MV-4-11 (cell line): Measurements from ENCODE around the gene RGP1.
A peak's percentile ranks its signal among the peaks of the same experiment; 100 is the strongest.

Experiments used
- DNase-seq: peaks from one replicate; lab custom pipeline; 2025; lab: John Stamatoyannopoulos, UW

Gene RGP1

DNA sequence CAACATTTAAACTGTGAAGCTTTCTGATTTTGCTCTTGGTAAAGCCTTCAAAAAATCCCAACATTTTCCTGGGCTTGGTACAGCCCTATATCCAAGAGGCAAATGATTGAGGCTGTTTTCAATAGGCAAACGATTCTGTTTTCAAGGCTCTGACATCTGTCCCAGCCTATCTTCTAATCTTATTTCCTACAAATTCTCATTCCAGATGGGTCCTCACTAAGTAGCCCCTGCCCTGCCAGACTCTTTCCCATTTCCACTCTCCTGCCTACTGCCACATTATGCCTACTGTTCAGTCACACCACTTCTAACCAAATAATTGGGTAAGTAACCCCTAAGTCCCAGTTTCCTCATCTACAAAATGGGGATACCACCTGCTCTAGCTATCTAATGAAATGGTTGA is 3.5 kb upstream of the RGP1 start:
- no peak for DNase-seq

DNA sequence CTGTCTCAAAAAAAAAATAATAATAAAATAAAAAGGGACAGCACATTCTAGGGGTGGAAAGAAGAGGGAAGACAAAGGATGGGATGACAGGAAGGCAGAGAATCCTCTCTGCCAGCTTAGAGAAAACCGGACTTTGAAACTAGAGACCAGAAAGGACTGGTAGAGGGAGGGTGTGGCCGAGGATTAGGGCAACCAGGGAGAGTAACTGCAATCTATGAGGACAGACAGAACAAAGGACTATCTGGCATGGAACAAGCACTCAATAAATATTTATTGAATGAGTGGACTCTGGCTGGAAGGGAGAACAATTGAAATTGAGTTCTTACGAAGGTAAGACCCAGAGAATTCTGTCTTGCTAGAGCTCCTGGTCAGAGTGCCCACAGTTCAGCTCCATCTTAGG is 2.5 kb upstream of the RGP1 start:
- DNase-seq, result no peak

DNA sequence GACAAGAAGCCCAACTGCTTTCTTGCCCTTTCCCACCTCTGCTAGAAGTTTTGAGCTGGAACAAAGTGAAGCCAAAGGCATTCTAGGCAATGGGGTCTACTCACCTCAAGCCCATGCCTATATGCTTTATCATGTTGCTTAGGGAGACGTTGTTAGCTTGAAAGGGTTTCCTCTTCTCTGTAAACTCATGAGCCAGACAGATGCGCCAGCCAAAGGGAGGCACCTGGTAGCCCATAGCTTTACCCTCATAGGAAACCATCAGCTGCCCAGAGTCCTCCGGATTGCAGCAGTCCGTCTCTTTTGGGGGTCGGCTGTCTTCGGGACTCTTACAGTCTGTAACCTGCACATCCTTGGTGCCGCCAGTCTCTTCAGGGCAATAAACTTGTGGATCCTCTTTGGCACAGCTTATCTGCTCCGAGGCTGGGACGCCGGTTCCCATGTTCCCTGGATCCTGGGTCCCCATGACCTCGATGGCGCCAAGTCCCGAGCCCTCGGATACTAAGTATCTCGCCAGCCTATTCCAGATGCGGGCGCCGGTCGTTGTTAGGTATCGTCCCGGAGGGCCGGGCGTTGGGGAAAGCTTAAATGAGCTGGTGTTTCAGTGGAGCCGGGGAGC is 737 bp upstream of the RGP1 start:
- no peak for DNase-seq

DNA sequence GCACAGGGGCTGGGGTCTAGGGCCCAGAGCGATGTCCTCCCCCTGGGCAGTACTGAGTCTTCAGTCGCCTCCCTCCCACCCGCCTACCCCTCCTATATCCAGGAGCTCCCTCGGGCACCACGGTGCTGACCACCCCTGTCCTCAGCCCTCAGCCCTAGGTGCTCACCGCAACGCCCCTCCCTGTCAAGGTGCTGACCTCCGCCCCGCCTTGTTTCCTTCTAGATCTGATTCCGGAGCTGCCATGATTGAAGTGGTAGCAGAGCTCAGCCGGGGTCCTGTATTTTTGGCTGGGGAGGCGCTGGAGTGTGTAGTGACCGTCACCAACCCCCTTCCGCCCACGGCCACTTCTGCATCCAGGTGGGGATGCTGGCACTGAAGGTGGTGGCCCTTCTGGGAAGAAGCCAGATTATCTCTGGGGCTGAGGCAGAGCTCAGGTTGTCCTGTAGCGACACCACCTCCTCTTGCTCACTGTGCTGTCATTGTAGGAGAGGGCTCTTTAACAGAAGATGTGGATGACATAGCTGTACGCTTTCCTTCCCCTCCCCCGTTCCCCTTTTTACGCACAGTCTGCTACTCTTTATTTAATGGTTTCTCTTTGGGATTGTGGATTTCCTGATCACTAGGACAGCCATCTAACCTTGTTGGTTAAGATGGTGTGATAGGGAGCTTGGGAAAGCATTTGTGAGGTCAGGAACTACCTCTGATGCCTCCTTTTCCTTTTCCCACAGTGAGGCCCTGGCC is 598 bp downstream of the RGP1 start:
- no peak for DNase-seq

DNA sequence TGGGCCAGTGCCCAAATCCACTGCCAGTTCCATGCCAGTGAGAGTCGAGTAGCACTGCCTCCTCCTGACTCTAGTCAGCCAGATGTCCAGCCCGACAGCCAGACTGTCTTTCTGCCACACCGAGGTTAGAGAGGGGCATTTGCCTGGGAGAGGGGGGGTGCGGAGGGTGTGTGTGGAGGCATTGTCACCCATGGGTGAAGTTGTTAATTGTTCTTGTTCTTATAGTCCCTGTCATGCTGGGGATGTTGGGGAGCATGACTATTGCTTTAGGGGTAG is 1.1 kb downstream of the RGP1 start:
- DNase-seq, result no peak

DNA sequence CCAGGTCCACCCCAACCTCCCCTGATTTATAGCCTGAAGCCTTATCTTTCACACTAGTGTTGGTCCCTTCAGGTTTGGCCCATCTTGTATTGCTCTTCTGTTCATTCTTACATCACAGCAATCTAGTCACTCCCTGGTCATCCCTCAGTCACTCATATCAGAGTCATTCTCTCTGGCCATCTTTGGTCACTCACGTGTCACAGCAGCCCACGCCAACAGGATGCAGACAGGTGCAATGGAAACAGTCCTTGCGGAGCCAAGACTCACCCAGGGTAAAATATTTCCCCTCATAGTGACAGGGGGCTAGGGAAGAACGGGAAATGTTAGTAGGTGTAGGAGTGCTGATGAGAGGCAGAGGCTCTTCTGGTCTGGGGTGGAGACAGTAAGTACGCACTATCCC is 4.4 kb downstream of the RGP1 start:
- no peak for DNase-seq

DNA sequence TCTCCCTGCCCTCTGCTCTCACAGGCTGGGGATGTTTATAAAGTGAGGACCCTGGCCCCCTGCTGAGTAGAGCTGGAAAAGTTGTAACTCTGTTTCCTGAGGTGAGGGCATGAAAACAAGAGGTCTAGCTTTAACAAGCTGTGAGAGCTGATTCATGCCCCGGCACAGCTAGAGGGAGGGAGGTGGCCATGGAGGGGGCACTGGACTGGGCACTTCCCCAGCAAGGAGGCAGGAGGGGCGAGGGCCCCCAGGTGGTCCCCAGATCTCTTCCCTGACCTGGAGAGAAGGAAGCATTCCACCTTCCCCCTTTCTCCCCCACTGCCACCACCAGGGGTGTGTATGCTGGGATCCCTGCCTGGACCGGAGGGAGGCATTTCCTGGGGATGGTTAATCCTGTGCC is 5.2 kb downstream of the RGP1 start, which contains the start of gene MSMP:
Gene MSMP, minus strand, starts transcription at position 13 of the 400 bp plus-strand sequence. CDS start 147 bp downstream, outside the sequence.
- no peak for DNase-seq

DNA sequence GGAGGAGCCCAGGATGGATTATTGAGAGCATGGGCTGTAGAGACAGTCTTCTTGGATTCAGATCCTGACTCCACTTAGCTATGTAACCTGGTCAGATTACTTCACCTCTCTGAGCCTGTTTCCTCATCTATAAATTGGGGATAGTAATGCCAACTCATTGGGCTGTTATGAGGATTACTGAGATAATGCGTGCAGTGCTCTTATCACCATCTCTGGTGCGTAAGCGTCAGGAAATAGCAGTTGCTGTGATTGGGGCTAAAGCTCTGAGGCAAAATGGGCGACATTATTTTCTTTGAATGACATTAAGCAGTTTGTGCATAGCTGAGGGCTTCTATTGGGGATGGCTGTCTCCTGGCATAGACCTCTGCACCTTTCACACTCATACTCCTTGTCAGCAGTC is 6.0 kb downstream of the RGP1 start:
- no peak for DNase-seq

DNA sequence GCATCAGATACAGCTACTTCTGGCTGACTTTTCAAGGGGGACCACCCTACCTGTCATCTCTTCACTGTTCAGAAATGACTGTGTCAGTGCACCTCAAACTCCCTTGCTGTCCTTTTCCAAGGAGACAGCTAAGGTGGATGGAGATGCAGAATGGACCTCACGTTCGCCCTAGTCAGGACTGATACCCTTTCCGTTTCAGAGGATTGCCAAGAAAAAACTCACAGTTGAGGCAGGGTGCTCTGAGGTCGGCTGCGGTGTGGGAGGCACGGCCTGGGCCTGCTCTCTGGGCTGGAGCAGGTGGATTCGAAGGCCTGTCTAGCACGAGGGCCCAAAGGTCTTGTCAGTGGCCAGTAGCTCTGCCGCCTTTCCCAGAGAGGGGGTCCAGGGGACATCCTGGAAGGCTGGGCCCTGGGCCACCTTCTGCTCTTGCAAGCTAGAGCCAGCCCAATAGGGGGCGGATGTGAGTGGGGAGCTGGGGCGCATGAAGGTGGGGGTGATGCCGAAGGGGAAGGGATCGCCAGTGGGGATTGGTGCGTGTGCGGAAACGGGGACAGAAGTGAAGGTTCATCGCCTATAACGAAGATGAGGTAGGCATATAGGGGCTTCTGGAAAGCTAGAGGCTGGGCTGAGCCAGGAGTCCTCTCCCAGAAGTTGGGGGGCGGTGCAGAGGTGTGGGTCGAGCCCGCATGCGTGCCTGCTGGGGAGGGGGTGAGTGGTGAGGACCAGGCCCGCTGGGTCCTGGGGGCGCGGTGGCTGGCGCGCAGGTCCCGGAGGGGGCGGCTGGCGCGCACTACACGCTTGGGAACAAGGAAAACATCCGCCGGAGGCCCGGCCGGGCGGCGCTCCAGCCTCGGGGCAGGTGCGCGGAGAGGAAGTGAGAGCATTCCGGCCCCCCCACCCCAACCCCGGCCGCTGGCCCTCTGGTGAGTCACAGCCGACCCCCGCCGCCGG is 7.5 kb downstream of the RGP1 start:
- DNase-seq, result peak; percentile 22

DNA sequence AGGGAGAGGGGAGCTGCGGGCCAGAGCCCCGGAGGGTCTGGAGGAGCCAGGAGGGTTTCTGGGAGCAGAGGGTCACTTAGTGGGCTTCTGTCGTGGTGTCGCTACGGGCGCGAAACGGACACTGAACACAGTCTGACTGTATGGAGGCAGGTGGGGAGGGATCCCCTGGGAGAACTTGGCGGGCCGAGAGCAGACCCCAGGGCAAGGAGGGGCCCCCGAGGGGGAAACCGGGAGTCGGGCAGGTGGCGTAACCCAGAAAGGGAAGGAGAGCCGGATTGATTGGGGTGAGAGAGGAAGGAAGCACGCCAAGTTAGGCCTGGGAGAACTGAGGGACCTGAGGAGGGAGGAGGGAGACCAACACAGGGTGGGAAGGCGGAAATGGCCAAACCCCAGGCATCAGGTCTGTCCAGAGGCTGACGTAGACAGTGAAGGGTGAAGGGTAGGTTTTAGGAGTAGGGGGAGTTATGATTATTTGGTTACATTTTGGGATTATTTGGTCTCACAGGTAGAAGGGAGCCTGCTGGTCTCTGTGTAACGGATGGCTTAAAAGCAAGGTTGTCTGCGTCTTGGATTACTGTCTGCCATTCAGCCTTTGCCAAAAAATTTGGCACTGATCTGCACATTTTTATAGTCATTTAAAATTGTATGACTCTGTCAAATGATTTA is 8.3 kb downstream of the RGP1 start:
- DNase-seq, result no peak

DNA sequence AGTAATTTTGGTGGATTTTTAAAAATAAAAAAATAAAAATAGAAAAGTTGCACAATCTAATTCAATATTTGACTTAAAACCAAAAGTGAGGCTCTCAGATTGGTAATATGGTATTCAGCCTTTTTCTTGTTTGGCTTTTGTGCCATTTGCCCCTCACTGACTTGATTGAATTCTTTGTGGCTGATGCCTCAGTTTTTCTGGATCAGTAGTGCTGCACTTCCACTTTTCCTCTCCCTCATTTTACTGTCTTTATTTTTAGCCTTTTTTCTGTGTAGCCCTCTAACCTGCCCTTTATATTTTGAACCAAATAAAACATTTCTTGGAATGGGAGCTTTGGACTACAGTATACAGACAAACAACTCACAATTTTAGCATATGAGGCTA is 8.8 kb downstream of the RGP1 start:
- DNase-seq, result no peak

DNA sequence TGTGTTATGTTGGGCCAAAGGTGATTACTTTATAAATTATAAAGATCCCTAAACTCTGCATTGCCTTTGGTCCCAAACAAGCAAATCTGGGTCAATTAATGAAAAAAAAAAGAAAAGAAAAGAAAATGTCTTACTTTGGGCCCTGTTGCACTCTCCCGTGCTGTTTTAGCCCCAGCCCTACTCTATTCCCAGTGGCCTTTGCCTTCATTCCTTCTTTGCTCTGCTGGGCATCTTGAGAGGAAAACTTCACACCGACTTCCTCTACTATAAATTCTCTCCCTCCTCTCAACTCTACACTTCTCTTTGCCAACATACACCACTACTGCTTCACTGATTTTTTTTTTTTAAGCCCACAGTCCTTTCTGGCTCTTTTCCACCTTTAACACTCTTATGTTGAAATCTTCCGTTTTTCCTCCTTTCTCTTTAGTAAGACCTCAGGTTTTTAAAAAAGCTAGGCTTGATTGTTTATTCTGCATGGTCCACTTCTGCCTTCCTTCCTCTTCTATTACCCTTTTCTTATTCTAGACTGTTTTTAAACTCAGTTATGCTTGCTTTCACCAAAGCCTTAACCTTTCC is 9.5 kb downstream of the RGP1 start:
- no peak for DNase-seq

DNA sequence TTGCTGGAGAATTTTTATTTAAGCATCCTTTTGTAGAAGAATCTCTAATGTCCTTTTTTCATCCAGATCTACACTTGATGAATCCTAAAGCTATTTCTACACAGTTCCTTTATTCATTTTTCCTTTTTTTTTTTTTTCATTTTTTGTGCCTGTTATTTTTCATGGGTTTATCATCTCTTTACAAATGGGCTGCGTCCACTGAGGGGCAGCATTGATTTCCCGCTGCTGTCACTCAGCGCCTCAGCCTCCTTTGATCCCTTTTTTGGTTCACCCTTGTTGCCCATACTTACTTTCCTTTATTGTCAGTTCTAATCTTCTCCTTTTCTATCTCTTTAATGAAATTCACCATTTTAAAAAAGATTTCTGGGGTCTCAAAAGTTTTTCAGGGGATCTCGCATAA is 10.7 kb downstream of the RGP1 start:
- DNase-seq, result no peak

DNA sequence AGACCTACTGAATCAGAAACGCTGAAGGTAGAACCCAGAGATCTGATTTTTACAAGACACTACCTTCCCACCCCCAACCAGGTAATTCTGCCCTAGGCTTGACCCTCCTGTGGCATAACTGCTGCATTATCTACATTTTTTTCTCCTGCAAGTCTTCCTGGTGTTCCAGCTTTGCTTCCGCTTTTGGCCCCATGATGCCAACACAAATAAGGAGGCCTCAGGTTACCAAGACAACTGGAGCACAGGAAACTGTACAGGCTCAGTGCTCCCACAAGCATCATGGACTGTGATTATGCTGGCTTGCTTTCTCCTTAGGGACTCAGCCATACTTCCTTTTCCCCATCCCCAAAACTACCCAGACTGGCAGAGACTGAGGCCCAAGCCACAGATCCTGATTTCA is 11.6 kb downstream of the RGP1 start:
- DNase-seq, result no peak

DNA sequence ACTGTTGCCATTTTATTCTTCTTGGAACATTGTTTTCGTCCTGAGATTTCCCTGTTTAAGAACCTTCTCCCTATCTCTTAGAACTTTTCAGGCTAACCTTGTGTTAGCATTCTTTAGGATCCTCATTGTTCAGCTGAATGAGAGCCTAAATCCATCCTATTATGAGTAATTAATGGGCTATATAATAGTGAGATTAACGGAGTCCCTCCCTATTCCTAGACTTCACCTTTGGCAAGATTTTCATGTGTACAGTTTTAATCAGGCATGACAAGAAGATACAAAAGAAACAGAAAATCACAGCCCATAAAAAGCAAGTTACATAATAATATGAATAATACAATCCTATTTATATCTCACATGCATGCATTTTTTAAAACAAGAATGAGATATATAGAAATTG is 14.1 kb downstream of the RGP1 start:
- no peak for DNase-seq

DNA sequence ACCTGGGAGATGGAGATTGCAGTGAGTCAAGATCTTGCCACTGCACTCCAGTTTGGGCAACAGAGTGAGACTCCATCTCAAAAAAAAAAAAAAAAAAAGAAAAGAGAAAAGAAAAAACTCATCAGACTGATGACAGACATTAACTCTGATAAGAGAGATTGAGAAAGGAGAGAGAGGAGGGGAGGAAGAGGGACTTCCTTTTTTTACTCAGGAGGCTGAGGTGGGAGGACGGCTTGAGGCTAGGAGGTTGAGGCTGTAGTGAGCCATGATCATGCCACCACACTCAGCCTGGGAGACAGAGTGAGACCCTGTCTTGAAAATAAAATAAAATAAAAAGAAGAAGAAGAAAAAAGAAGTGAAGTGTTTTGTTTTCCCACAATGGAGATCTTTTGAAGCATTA is 14.7 kb downstream of the RGP1 start:
- no peak for DNase-seq

DNA sequence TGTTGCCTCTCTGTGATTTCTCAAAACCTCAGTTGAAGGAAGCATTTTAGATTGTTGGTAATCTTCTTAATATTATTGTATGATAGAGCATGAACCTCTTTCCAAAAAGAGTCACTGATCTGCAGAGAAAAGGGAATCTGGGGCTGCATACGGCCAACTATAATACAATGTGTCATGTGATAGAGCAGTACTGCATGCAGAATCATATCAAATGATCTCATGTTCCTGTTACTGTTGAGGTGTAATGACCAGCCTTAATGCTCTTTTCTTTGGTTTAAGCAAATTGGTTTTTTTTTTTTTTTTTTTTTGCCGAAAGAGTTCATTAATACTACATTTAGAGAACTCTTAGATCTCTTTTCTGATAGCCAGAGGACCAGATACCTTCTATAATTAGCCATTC is 17.9 kb downstream of the RGP1 start:
- no peak for DNase-seq

DNA sequence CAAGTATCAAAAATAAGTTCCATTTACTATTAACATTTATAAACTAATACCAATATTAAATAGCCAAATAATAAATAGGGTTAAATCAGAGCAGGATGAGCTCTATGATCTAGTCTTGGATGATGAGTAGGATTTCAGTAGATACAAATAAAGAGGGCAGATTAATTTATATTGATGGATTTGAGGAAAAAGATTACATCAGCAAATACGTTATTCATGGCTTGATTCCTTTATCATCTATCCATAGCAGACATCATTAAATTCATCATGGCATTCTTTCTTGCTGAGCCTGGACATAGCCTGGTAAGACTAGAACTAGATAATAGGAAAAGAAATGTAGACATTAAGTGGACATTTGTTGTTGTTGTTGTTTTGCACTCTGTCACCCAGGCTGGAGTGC is 18.4 kb downstream of the RGP1 start:
- DNase-seq, result no peak

DNA sequence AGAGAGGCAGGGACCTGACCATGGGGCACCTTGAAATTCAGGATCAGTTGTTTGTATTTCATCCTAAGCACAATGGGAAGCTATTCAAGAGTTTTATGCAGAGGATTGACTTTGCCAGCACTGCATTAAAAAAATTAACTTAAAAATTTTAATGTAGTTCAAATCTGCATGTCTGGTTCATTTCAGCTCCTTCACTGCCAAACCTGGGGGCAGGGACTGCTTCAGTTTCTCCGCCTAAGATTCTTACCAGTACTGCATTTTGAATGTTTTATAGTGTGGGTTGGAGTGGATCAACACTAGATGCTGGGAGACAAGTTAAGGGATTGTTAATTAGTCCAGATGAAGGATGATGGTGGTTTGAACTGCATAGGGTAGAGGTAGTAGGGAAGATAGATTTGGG is 20.7 kb downstream of the RGP1 start:
- DNase-seq, result no peak

DNA sequence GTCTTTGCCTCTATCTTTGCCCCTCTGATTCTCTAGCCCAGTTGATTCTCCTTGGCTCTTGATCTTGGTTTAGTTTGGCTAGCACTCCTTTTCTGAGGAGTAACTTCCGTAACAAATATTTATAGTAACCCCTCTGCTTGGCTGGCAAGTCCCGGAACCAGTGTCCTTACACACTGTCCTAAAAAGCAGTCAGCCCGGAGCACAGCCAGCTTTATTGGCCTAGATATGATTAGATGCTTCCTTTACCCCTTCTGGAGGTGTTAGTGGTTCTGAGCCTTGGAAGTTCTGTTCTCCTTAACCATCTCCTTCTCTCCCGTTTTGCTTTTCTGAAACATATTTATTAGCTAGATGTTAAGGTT is 22.0 kb downstream of the RGP1 start:
- no peak for DNase-seq

DNA sequence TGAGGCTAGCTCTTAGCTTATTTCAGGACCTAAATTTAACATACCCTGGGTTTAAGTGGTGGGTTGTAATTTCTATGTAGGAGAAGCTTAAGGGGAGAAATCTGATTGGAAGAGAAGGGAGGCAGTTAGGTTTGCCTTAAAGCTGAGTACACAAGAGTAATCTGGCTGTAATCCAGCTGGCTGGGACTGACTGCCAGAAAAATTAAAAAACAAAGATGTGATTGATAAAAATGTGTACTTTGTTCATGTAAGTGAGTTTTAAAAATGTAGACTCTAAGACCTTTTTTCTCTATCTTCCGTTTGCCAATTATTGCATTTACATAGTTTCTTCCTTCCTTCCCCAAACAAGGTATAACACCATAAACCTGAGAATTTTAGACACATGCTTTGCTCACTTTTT is 22.4 kb downstream of the RGP1 start:
- DNase-seq, result no peak

DNA sequence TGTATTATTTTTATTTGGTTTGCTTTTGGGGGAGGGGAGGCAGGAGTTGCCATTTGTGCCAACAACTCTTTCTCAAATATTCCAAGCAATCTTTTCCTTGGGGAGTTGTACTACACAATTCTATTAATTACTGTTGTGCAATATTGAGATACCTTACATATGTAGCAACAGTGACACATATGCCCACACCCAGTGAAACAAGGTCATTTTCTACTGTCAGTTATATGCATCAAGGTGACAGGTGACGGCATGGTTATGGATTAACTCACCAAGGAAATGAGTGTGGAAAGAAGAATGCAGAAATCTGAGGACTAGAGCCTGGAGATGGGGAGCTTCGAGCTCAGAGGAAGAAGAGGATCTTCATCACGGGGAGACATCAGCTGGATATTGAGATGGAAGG is 22.9 kb downstream of the RGP1 start:
- no peak for DNase-seq
